Skeletal muscle tissue (tissue), 4 donors: ENCODE results near the gene MYO9B. TPM values are rescaled to one million over a fixed set of nuclear protein-coding genes. Genes with fewer than 3 reads are reported as not detected.
"Not testable (repeated sequence)": the region's sequence is repeated elsewhere in the genome, so short reads cannot be mapped to it uniquely, and the experiment has no call there.

ENCODE experiments used
- H3K27ac ChIP-seq: one replicate; pipeline ENCODE4 v1.7.0; 2013; ENCODE audit warnings: mild to moderate bottlenecking, low read depth, low read length, inconsistent platforms
- H3K27me3 ChIP-seq, 3 donors: one replicate each; pipeline ENCODE4 v1.7.0; 2013; ENCODE audit warnings: low read length in 3 of 3; ENCODE audit not compliant: control insufficient read depth in 3 of 3, insufficient read depth in 3 of 3
- H3K36me3 ChIP-seq, 3 donors: one replicate each; pipeline ENCODE4 v1.7.0; 2013; ENCODE audit warnings: low read length in 3 of 3; ENCODE audit not compliant: control insufficient read depth in 3 of 3, insufficient read depth in 3 of 3
- H3K4me1 ChIP-seq, 3 donors: one replicate each; pipeline ENCODE4 v1.7.0; 2013; ENCODE audit warnings: low read length in 3 of 3, mild to moderate bottlenecking in 3 of 3; ENCODE audit not compliant: control insufficient read depth in 3 of 3, insufficient read depth in 3 of 3
- H3K4me3 ChIP-seq, 3 donors: one replicate each; pipeline ENCODE4 v1.7.0; 2013; ENCODE audit warnings: low read length in 3 of 3
- H3K9ac ChIP-seq, 3 donors: one replicate each; pipeline ENCODE4 v1.7.0; 2013; ENCODE audit warnings: low read length in 3 of 3, mild to moderate bottlenecking in 3 of 3, moderate library complexity in 2 of 3, low read depth in 1 of 3
- H3K9me3 ChIP-seq, 3 donors: one replicate each; pipeline ENCODE4 v1.7.0; 2013; ENCODE audit warnings: low read length in 3 of 3; ENCODE audit not compliant: control insufficient read depth in 3 of 3
- total RNA-seq: library from RNA; depleted of rRNA; stranded (reverse); fragments of >200 nt; gene quantifications from one replicate; pipeline ENCODE4 v1.2.3, GENCODE V29; 2014
- donor health status: Osteomylitis.

MYO9B gene
- total RNA-seq, 1 donor from 2014 or later, result 12.5 TPM

DNA sequence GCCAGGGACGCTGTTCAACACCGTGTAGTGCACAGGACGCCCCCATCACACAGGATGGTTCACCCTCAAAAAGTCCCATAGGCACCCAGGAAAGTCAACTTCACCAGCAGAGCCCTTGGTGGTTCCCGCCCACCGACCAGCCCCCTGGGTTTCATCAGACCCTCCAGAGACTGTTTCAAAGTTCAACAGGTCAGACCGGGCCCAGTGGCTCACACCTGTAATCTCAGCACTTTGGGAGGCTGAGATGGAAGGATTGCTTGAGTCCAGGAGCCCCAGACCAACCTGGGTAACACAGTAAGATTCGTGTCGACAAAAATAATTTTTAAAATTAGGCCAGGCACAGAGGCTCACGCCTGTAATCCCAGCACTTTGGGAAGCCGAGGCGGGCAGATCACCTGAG is 61.0 kb downstream of the MYO9B start:
- peaks cover 16 to 33% (median 31%) of the 10 kb centered on the region in 3 donors for H3K4me1 ChIP-seq
- H3K36me3 ChIP-seq, result no peaks in the 10 kb centered on the region
- H3K9ac ChIP-seq, result peak overlapping the region in 2 of 3 donors; percentile 80 to 85

DNA sequence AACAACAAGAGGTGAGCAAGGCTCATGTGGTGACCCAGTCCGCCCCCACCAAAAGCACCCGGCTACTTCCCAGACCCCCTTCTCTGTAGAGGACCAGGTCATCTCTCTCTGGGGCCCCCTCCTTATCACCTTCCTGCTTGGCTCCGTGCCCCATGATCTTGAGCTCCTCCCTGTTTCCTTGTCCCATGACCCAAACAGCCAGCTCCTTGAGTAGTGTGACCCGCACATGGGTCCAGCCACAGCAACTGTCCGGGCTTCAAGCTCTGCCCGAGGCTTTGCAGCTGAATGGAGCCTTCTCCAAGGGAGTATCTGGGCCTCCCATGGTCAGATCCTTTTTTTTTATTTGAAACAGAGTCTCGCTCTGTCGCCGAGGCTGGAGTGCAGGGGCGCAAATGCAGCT is 61.8 kb downstream of the MYO9B start:
- Histone ChIP-seq H3K9me3 (no peaks in the 10 kb centered on the region), H3K27ac (no peak overlapping the region)

More for the DNA sequence above, 61.0 kb downstream of the MYO9B start:
- Histone ChIP-seq H3K4me3 (no peak overlapping the region), H3K27ac (peak overlapping the region; percentile 90), H3K9me3 (no peaks in the 10 kb centered on the region), H3K27me3 (no peaks in the 10 kb centered on the region)

DNA sequence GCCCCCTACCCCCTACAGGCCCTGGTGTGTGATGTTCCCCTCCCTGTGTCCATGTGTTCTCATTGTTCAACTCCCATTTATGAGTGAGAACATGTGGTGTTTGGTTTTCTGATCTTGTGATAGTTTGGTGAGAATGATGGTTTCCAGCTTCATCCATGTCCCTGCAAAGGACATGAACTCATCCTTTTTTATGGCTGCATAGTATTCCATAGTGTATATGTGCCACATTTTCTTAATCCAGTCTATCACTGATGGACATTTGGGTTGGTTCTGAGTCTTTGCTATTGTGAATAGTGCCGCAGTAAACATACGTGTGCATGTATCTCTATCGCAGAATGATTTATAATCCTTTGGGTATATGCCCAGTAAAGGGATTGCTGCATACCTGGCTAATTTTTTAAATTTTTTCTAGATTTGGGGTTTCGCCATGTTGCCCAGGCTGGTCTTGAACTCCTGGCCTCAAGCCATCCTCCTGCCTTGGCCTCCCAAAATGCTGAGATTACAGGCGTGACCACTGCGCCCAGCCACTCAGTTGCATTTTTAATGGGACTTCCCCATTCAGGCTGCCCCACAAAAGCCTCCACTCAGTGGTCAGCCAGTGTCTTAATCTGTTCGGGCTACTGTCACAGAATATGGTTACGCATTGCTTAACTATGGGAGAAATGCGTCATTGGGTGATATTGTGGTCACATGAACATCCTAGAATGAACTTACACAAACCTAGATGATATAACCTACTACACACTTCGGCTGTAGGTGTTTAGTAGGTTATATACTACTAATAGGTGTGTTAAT is 62.7 kb downstream of the MYO9B start:
- H3K36me3 ChIP-seq, result not testable (repeated sequence)

More for the DNA sequence above, 61.8 kb downstream of the MYO9B start:
- Histone ChIP-seq H3K36me3 (no peaks in the 10 kb centered on the region), H3K4me1 (peaks cover 16 to 33% (median 31%) of the 10 kb centered on the region in 3 donors), H3K9ac (no peak overlapping the region), H3K27me3 (no peaks in the 10 kb centered on the region), H3K4me3 (no peak overlapping the region)

DNA sequence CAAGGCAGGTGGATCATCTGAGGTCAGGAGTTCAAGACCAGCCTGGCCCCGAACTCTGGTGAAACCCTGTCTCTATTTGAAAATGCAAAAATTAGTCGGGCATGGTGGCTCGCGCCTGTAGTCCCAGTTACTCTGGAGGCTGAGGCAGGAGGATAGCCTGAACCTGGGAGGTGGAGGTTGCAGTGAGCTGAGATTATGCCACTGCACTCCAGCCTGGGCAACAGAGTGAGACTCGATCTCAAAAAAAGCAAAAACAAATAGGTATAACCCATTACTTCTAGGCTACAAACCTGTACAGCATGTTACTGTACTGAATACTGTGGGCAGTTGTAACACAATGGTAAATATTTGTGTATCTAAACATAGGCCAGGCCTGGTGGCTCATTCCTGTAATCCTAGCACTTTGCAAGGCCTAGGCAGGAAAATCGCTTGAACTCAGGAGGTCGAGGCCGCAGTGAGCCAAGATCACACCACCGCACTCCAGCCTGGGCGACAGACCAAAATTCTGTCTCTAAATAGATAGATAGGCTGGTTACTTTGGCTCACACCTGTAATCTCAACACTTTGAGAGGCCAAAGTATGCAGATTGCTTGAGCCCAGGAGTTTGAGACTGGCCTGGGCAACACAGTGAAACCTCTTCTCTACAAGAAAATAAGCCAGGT is 63.5 kb downstream of the MYO9B start:
- Histone ChIP-seq H3K27ac (peak overlapping the region; percentile 73), H3K4me1 (peaks cover 16 to 33% (median 31%) of the 10 kb centered on the region in 3 donors)

More for the DNA sequence above, 62.7 kb downstream of the MYO9B start:
- H3K4me1 ChIP-seq, result peaks cover 16 to 33% (median 31%) of the 10 kb centered on the region in 3 donors
- H3K9me3 ChIP-seq, H3K27me3 ChIP-seq, H3K9ac ChIP-seq, H3K4me3 ChIP-seq: not testable (repeated sequence)
- H3K27ac ChIP-seq, result peak overlapping the region; percentile 73

DNA sequence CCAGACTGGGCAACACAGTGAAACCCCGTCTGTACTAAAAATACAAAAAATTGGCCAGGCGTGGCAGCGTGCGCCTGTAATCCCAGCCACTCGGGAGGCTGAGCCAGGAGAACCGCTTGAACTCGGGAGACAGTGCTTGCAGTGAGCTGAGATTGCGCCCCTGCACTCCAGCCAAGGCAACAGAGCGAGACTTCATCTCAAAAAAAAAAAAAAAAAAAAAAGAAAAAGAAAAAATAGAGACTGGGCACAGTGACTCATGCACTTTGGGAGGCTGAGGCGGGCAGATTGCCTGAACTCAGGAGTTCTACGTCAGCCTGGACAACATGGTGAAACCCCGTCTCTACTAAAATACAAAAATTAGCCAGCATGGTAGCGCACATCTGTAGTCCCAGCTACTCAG is 69.2 kb downstream of the MYO9B start:
- H3K36me3 ChIP-seq, H3K27me3 ChIP-seq, H3K9me3 ChIP-seq, H3K9ac ChIP-seq, H3K4me1 ChIP-seq, H3K4me3 ChIP-seq, H3K27ac ChIP-seq: not testable (repeated sequence)

More for the DNA sequence above, 63.5 kb downstream of the MYO9B start:
- no peaks in the 10 kb centered on the region for H3K36me3 ChIP-seq
- H3K27me3 ChIP-seq, result no peaks in the 10 kb centered on the region
- H3K9ac ChIP-seq, result peak overlapping the region in 1 of 3 donors; percentile 8
- no peaks in the 10 kb centered on the region for H3K9me3 ChIP-seq
- no peak overlapping the region for H3K4me3 ChIP-seq

DNA sequence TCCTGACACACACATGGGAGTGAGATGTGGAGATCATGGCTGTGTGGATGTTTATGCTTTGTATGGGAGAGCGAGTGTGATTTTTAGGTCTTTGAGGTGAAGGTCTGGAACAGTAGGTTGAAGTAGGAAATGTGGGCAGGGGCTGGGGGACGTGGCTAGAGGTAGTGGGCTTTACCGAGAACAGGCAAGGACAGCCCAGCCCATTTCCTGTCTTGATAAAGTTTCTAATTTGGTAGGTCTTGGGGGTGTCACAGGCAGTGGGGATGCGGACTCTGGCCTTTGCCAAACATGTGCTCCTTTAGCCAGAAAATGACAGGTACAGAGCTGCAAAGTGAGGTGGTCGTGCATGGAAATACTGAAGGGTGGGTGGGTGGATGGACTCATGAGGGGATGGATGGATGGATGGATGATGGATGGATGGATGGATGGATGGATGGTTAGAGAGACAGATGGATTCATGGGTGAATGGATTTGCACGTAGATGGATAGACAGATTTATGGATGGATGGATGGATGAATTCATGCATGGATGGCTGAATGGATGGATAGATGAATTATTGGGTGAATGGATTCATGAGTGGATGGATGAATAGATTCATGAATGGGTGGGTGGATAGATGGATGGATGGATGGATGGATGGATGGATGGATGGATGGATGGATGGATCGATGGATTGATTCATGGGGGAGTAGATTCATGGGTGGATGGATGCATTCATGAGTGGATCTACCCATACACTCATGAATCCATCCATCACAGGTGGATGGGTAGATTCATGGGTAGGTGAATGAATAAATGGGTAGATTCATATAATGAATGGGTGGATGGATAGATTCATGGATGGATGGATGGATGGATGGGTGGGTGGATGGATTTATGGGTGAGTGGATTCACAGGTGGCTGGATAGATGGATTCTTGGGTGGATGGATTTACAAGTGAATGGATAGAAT is 70.2 kb downstream of the MYO9B start:
- no peaks in the 10 kb centered on the region for H3K9me3 ChIP-seq
- H3K36me3 ChIP-seq, result peaks cover 0 to 8% (median 7%) of the 10 kb centered on the region in 3 donors
- no peak overlapping the region for H3K9ac ChIP-seq
- H3K27me3 ChIP-seq, result no peaks in the 10 kb centered on the region
- no peak overlapping the region for H3K4me3 ChIP-seq
- no peaks in the 10 kb centered on the region for H3K4me1 ChIP-seq
- no peak overlapping the region for H3K27ac ChIP-seq

DNA sequence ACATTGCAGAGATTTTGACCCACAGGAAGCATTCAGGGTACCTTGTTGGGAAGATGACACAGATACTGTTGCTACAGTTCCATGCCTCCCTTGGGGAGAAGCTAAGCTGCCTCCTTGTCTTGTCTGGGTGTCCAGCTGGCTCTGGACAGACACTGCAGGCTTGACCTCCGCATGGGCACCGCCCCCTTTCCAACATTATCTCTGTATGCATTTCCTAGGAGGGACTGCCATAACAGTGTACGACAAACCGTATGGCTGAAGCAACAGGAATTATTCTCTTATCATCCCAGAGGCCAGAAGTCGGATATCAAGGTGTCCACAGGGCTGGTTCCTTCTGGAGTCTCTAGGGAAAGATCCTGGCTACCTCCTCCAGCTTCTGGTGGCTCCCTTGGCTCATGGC is 72.6 kb downstream of the MYO9B start:
- no peak overlapping the region for H3K9ac ChIP-seq
- H3K36me3 ChIP-seq, result peaks cover 10 to 15% (median 13%) of the 10 kb centered on the region in 3 donors

DNA sequence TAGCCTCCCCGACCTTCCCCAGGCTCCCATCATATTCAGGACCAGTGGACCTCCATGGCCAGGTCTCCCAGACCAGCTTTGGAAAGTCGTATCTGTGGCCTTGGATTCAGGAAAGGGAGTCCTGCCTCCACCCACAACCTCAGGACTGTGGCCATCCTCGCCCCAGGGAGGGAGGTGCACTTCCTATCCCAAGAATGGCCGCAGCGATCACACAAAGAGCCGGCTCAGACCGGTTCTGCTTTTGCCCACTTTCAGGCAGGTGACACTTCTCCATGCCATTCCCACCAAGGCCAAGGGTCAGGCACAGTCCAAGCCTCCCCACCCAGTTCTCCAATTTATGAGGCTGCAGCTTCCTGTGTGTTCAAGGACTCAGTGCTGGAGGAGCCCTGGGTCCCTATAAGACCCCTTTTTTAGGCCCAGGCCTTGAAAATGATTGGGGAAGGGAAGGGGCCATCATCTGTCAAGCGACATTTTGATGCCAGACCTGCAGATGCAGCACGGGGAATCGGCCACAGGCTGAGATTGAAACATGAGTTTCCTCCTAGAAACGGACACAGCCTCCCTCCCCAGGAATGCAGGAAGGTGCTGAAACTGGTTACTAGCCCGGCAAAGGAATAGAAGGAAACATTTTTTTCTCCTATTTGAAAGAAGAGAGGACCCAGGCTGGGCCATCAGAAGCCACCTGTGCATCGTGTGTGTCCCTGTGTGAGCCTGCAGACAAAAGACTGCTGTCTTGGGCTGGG is 74.0 kb downstream of the MYO9B start:
- Histone ChIP-seq H3K36me3 (peaks cover 14 to 24% (median 23%) of the 10 kb centered on the region in 3 donors), H3K27me3 (no peaks in the 10 kb centered on the region), H3K4me3 (no peak overlapping the region), H3K4me1 (no peaks in the 10 kb centered on the region), H3K27ac (no peak overlapping the region), H3K9ac (no peak overlapping the region), H3K9me3 (no peaks in the 10 kb centered on the region)

More for the DNA sequence above, 72.6 kb downstream of the MYO9B start:
- H3K27ac ChIP-seq, result no peak overlapping the region
- H3K9me3 ChIP-seq, result no peaks in the 10 kb centered on the region
- H3K27me3 ChIP-seq, result no peaks in the 10 kb centered on the region
- no peaks in the 10 kb centered on the region for H3K4me1 ChIP-seq
- H3K4me3 ChIP-seq, result no peak overlapping the region

DNA sequence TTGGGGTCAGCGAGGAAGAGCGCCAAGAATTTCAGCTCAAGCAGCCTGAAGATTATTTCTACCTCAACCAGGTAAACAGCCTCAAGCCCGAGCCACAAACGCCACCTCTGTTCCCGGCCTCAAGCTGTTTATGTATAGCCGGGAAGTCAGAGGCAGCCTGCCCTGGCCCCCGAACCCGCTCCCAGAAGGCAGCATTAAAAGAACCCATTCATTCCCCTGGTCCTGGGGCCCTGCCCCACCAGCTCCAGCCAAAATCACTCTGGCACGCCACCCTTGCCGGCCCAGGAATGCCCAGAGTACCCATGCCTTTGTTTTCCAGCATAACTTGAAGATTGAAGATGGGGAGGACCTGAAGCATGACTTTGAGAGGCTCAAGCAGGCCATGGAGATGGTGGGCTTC is 78.4 kb downstream of the MYO9B start:
- no peaks in the 10 kb centered on the region for H3K27me3 ChIP-seq
- H3K9ac ChIP-seq, result no peak overlapping the region
- no peaks in the 10 kb centered on the region for H3K9me3 ChIP-seq
- no peaks in the 10 kb centered on the region for H3K4me1 ChIP-seq
- H3K36me3 ChIP-seq, result peaks cover 16 to 37% (median 18%) of the 10 kb centered on the region in 3 donors
- no peak overlapping the region for H3K27ac ChIP-seq
- H3K4me3 ChIP-seq, result no peak overlapping the region
